SH-SY5Y (cell line): ENCODE data around the gene UBA7.

Source experiments
- GATA2 ChIP-seq: IDR thresholded peaks from 2 replicates; pipeline ENCODE4 v1.6.1; 2011; ENCODE audit warnings: mild to moderate bottlenecking, low read depth, low read length
- GATA3 ChIP-seq: IDR thresholded peaks from 2 replicates; pipeline ENCODE4 v1.6.1; 2011; ENCODE audit warnings: low read depth, mild to moderate bottlenecking, low read length, moderate library complexity

GRCh38 chr3:49841126-49841696, 27.5 kb upstream of the UBA7 start:
- TF ChIP-seq GATA2 (no peak), GATA3 (no peak)
